Activated CD4-positive, alpha-beta memory T cell treated with anti-CD3 and anti-CD28 coated beads for 36 hours (primary cell): ENCODE results near the gene GRP. TPM values are rescaled to one million over a fixed set of nuclear protein-coding genes. Genes with fewer than 3 reads are reported as not detected.
"Not testable (repeated sequence)": the region's sequence is repeated elsewhere in the genome, so short reads cannot be mapped to it uniquely, and the experiment has no call there.

Experiments
- CTCF ChIA-PET: fragments of 350-600 bp; sonication (Branson Sonifier 250); formaldehyde crosslinking; loops from one replicate; lab custom pipeline; 2021; ENCODE audit warnings: antibody characterized with exemption, inconsistent platforms; lab: Charles Lee
- POLR2A ChIA-PET: fragments of 350-600 bp; sonication (Branson Sonifier 250); formaldehyde crosslinking; loops from one replicate; lab custom pipeline; 2021; ENCODE audit warnings: antibody characterized with exemption; lab: Charles Lee
- DNase-seq: peaks from one replicate; pipeline ENCODE4 v3.0.0-alpha.2; 2020
- H3K27ac Mint-ChIP-seq: one replicate; pipeline ENCODE4 v1.8.0; 2021; ENCODE audit warnings: mixed read lengths
- H3K27me3 Mint-ChIP-seq: one replicate; pipeline ENCODE4 v1.8.0; 2021; ENCODE audit warnings: mixed read lengths
- H3K36me3 Mint-ChIP-seq: one replicate; pipeline ENCODE4 v1.8.0; 2021; ENCODE audit warnings: mixed read lengths
- H3K4me1 Mint-ChIP-seq: one replicate; pipeline ENCODE4 v1.8.0; 2021; ENCODE audit warnings: low read depth, mixed read lengths
- H3K4me3 Mint-ChIP-seq: one replicate; pipeline ENCODE4 v1.8.0; 2021; ENCODE audit warnings: mild to moderate bottlenecking, mixed read lengths
- H3K9me3 Mint-ChIP-seq: one replicate; pipeline ENCODE4 v1.8.0; 2021; ENCODE audit warnings: mixed read lengths
- intact Hi-C: fragments of 100-400 bp; cut with micrococcal nuclease; formaldehyde crosslinking; loops from one replicate; pipeline ENCODE4 v1.15.1; 2023
- total RNA-seq, 2 experiments: library from RNA; stranded (reverse); gene quantifications; one replicate each; pipeline ENCODE4 v1.2.3, GENCODE V29; 2021

The GRP gene
- total RNA-seq, 2 experiments from 2014 or later: not detected

GRCh38 chr18:59231114-59231513 is 11.2 kb downstream of the GRP start:
- ChIA-PET POLR2A (no interaction called here), CTCF (interaction anchor here (0.8 kb wide), 1 partner anchor 172 kb away, joined by 3 read pairs; no protein-coding TSS in a partner anchor)
- peaks cover 30% of the 10 kb centered on the region for H3K27me3 Mint-ChIP-seq

GRCh38 chr18:59231877-59232276 is 11.9 kb downstream of the GRP start:
- CTCF ChIA-PET: interaction anchor here (0.8 kb wide), 1 partner anchor 171 kb away, joined by 3 read pairs; no protein-coding TSS in a partner anchor
- intact Hi-C loops: no loop called here
- no peak overlapping the region for H3K4me3 Mint-ChIP-seq
- no peaks in the 10 kb centered on the region for H3K4me1 Mint-ChIP-seq
- no peaks in the 10 kb centered on the region for H3K36me3 Mint-ChIP-seq
- POLR2A ChIA-PET: no interaction called here
- H3K27me3 Mint-ChIP-seq: peaks cover 34% of the 10 kb centered on the region
- no peaks in the 10 kb centered on the region for H3K9me3 Mint-ChIP-seq
- no peak for DNase-seq
- H3K27ac Mint-ChIP-seq: no peak overlapping the region

More at GRCh38 chr18:59231114-59231513, 11.2 kb downstream of the GRP start:
- DNase-seq: no peak
- intact Hi-C loops: no loop called here
- Mint-ChIP-seq H3K9me3 (no peaks in the 10 kb centered on the region), H3K27ac (no peak overlapping the region), H3K4me1 (no peaks in the 10 kb centered on the region), H3K36me3 (no peaks in the 10 kb centered on the region), H3K4me3 (no peak overlapping the region)

GRCh38 chr18:59232309-59233016 is 12.5 kb downstream of the GRP start:
- Mint-ChIP-seq H3K27ac (no peak overlapping the region), H3K9me3 (no peaks in the 10 kb centered on the region), H3K4me3 (no peak overlapping the region), H3K4me1 (no peaks in the 10 kb centered on the region), H3K36me3 (no peaks in the 10 kb centered on the region), H3K27me3 (peaks cover 36% of the 10 kb centered on the region)
- DNase-seq: no peak
- intact Hi-C loops: no loop called here
- CTCF ChIA-PET: no interaction called here
- POLR2A ChIA-PET: no interaction called here

- ChIA-PET POLR2A (no interaction called here), CTCF (no interaction called here)
- DNase-seq: no peak
- Mint-ChIP-seq H3K27ac (no peak overlapping the region), H3K4me1 (no peaks in the 10 kb centered on the region), H3K36me3 (no peaks in the 10 kb centered on the region), H3K27me3 (peaks cover 36% of the 10 kb centered on the region), H3K4me3 (no peak overlapping the region), H3K9me3 (no peaks in the 10 kb centered on the region)
- intact Hi-C loops: no loop called here
These were observed 13.1 kb downstream of the GRP start for GRCh38 chr18:59233017-59233410.

- H3K9me3 Mint-ChIP-seq: no peaks in the 10 kb centered on the region
- H3K4me1 Mint-ChIP-seq: no peaks in the 10 kb centered on the region
- POLR2A ChIA-PET: no interaction called here
- H3K27me3 Mint-ChIP-seq: peaks cover 20% of the 10 kb centered on the region
- CTCF ChIA-PET: interaction anchor here (1.1 kb wide), 1 partner anchor 11 kb away, joined by 3 read pairs; no protein-coding TSS in a partner anchor
- no peak overlapping the region for H3K27ac Mint-ChIP-seq
- no peak overlapping the region for H3K4me3 Mint-ChIP-seq
- DNase-seq: no peak
- H3K36me3 Mint-ChIP-seq: no peaks in the 10 kb centered on the region
- intact Hi-C loops: no loop called here
These were observed 18.4 kb downstream of the GRP start for GRCh38 chr18:59238385-59238784.

GRCh38 chr18:59239642-59240041 is 19.7 kb downstream of the GRP start:
- no peak for DNase-seq
- ChIA-PET POLR2A (no interaction called here), CTCF (no interaction called here)
- no peak overlapping the region for H3K27ac Mint-ChIP-seq
- peaks cover 25% of the 10 kb centered on the region for H3K27me3 Mint-ChIP-seq
- H3K36me3 Mint-ChIP-seq: no peaks in the 10 kb centered on the region
- no peaks in the 10 kb centered on the region for H3K9me3 Mint-ChIP-seq
- H3K4me3 Mint-ChIP-seq: no peak overlapping the region
- intact Hi-C loops: no loop called here
- H3K4me1 Mint-ChIP-seq: no peaks in the 10 kb centered on the region

- intact Hi-C loops: no loop called here
- no peaks in the 10 kb centered on the region for H3K36me3 Mint-ChIP-seq
- no peaks in the 10 kb centered on the region for H3K4me1 Mint-ChIP-seq
- H3K27ac Mint-ChIP-seq: no peak overlapping the region
- H3K9me3 Mint-ChIP-seq: no peaks in the 10 kb centered on the region
- H3K4me3 Mint-ChIP-seq: no peak overlapping the region
- H3K27me3 Mint-ChIP-seq: peaks cover 38% of the 10 kb centered on the region
- POLR2A ChIA-PET: no interaction called here
- DNase-seq: no peak
- CTCF ChIA-PET: no interaction called here
These were observed 22.9 kb downstream of the GRP start for GRCh38 chr18:59242906-59243305.

GRCh38 chr18:59246796-59247195 is 26.8 kb downstream of the GRP start:
- Mint-ChIP-seq H3K27me3 (peaks cover 34% of the 10 kb centered on the region), H3K4me1 (no peaks in the 10 kb centered on the region), H3K9me3 (no peaks in the 10 kb centered on the region), H3K36me3 (no peaks in the 10 kb centered on the region), H3K4me3 (no peak overlapping the region), H3K27ac (no peak overlapping the region)
- no peak for DNase-seq
- intact Hi-C loops: no loop called here
- ChIA-PET POLR2A (no interaction called here), CTCF (interaction anchor here (0.6 kb wide), 1 partner anchor 212 kb away, joined by 4 read pairs; no protein-coding TSS in a partner anchor)

GRCh38 chr18:59249199-59249774 is 29.3 kb downstream of the GRP start:
- Mint-ChIP-seq H3K4me1 (no peaks in the 10 kb centered on the region), H3K27me3 (peaks cover 34% of the 10 kb centered on the region), H3K27ac (no peak overlapping the region), H3K4me3 (no peak overlapping the region), H3K36me3 (no peaks in the 10 kb centered on the region), H3K9me3 (no peaks in the 10 kb centered on the region)
- POLR2A ChIA-PET: no interaction called here
- CTCF ChIA-PET: interaction anchor here (0.6 to 3.9 kb wide), 23 partner anchors 11 to 574 kb away, joined by 3 to 99 read pairs (median 5); no protein-coding TSS in a partner anchor
- DNase-seq: peak; percentile 54
- intact Hi-C loops: loop anchor here (1.0 to 2.0 kb wide), 3 partner anchors 20 to 154 kb away; no protein-coding TSS in a partner anchor

GRCh38 chr18:59255491-59255890 is 35.5 kb downstream of the GRP start:
- not testable (repeated sequence) for H3K4me3 Mint-ChIP-seq, DNase-seq, H3K36me3 Mint-ChIP-seq

GRCh38 chr18:59261842-59262241 is 41.9 kb downstream of the GRP start:
- CTCF ChIA-PET, intact Hi-C loops, H3K36me3 Mint-ChIP-seq, DNase-seq, H3K4me3 Mint-ChIP-seq, H3K27ac Mint-ChIP-seq, POLR2A ChIA-PET, H3K9me3 Mint-ChIP-seq: not testable (repeated sequence)
- Mint-ChIP-seq H3K27me3 (peaks cover 63% of the 10 kb centered on the region), H3K4me1 (peaks cover 12% of the 10 kb centered on the region)

More at GRCh38 chr18:59255491-59255890, 35.5 kb downstream of the GRP start:
- H3K9me3 Mint-ChIP-seq, POLR2A ChIA-PET, intact Hi-C loops, H3K27ac Mint-ChIP-seq, CTCF ChIA-PET, H3K4me1 Mint-ChIP-seq: not testable (repeated sequence)
- peaks cover 27% of the 10 kb centered on the region for H3K27me3 Mint-ChIP-seq

GRCh38 chr18:59262243-59262642 is 42.3 kb downstream of the GRP start:
- Mint-ChIP-seq H3K4me1 (peaks cover 13% of the 10 kb centered on the region), H3K27me3 (peaks cover 67% of the 10 kb centered on the region)
- H3K36me3 Mint-ChIP-seq, intact Hi-C loops, POLR2A ChIA-PET, H3K4me3 Mint-ChIP-seq, CTCF ChIA-PET, DNase-seq, H3K9me3 Mint-ChIP-seq, H3K27ac Mint-ChIP-seq: not testable (repeated sequence)
